ENCODE measurements around the gene NEIL3. TPM values are rescaled to one million over a fixed set of nuclear protein-coding genes. Genes with fewer than 3 reads are reported as not detected.

NEIL3 gene
- 1 to 10 TPM; 2.0 TPM for total RNA-seq
- polyA plus RNA-seq (ENCODE audit: insufficient read depth, low read depth, low replicate concordance): 2.7 TPM
- long read RNA-seq, donor 1, partial matches to known transcripts: 0 of 1 reads
- long read RNA-seq, donor 1, other reads (novel, unspliced or antisense): 0 of 1 reads
- long read RNA-seq, donor 2, partial matches to known transcripts: 0 of 1 reads
- long read RNA-seq, donor 2, other reads (novel, unspliced or antisense): 0 of 1 reads

GRCh38 chr4:177309522-177310371, at the start of gene NEIL3:
Gene NEIL3 (plus strand): TSS chr4:177309874. CDS start chr4:177309954, 80 bp downstream.
- intact Hi-C loops (cut with DNase I; ENCODE audit: low total_unique reads): no loop called here
- WGBS, 2 donors: 0% methylated on average over 48 to 52 of the region's 52 CpGs
- Histone ChIP-seq H3K27me3 (no peaks in the 10 kb centered on the region), H3K4me1 (no peaks in the 10 kb centered on the region), H3K9me3 (no peaks in the 10 kb centered on the region), H3K4me3 (peak within 1 kb of the TSS; percentile 49 to 59), H3K27ac (no peak within 1 kb of the TSS), H3K36me3 (ENCODE audit: low read depth, missing control alignments) (no peaks in the 10 kb centered on the region)
- DNase-seq: peak; percentile 94
- no peak for TF ChIP-seq CTCF (IDR thresholded peaks at IDR 0.05)
- TF ChIP-seq POLR2A (IDR thresholded peaks at IDR 0.05): no peak

GRCh38 chr4:177263818-177264217, 45.9 kb upstream of the NEIL3 start:
- H3K4me3 ChIP-seq: no peak overlapping the region
- no peaks in the 10 kb centered on the region for H3K27me3 ChIP-seq
- DNase-seq: no peak
- 85 to 93% methylated on average over 7 of the region's 7 CpGs for WGBS, 2 donors
- H3K4me1 ChIP-seq: no peaks in the 10 kb centered on the region
- no peak for TF ChIP-seq CTCF (IDR thresholded peaks at IDR 0.05)
- TF ChIP-seq POLR2A (IDR thresholded peaks at IDR 0.05): no peak
- intact Hi-C loops (cut with DNase I; ENCODE audit: low total_unique reads): no loop called here
- H3K9me3 ChIP-seq: no peaks in the 10 kb centered on the region
- H3K27ac ChIP-seq: no peak overlapping the region
- H3K36me3 ChIP-seq (ENCODE audit: low read depth, missing control alignments): no peaks in the 10 kb centered on the region

- TF ChIP-seq CTCF (IDR thresholded peaks at IDR 0.05) (no peak), POLR2A (IDR thresholded peaks at IDR 0.05) (no peak)
- H3K36me3 ChIP-seq (ENCODE audit: low read depth, missing control alignments): no peaks in the 10 kb centered on the region
- intact Hi-C loops (cut with DNase I; ENCODE audit: low total_unique reads): no loop called here
- no peaks in the 10 kb centered on the region for H3K27me3 ChIP-seq
- H3K4me1 ChIP-seq: no peaks in the 10 kb centered on the region
- WGBS, 2 donors: 44% methylated on average over 2 of the region's 2 CpGs
- H3K4me3 ChIP-seq: no peak overlapping the region
- no peak overlapping the region for H3K27ac ChIP-seq
- DNase-seq: no peak
- no peaks in the 10 kb centered on the region for H3K9me3 ChIP-seq
Measured at GRCh38 chr4:177264788-177265422, 44.8 kb upstream of the NEIL3 start.

GRCh38 chr4:177265729-177266128, 43.9 kb upstream of the NEIL3 start:
- Histone ChIP-seq H3K4me1 (no peaks in the 10 kb centered on the region), H3K9me3 (no peaks in the 10 kb centered on the region), H3K36me3 (ENCODE audit: low read depth, missing control alignments) (no peaks in the 10 kb centered on the region), H3K27ac (no peak overlapping the region), H3K4me3 (no peak overlapping the region), H3K27me3 (no peaks in the 10 kb centered on the region)
- intact Hi-C loops (cut with DNase I; ENCODE audit: low total_unique reads): no loop called here
- DNase-seq: no peak
- TF ChIP-seq CTCF (IDR thresholded peaks at IDR 0.05) (no peak), POLR2A (IDR thresholded peaks at IDR 0.05) (no peak)
- WGBS, 2 donors: 87 to 90% methylated on average over 3 of the region's 3 CpGs

Data from testis (tissue), 5 donors.